ENCODE data around the gene MACF1. TPM values are rescaled to one million over a fixed set of nuclear protein-coding genes. Genes with fewer than 3 reads are reported as not detected.

Gene MACF1
- total RNA-seq, 1 donor from 2014 or later, result 386 TPM

GRCh38 chr1:39363267-39363666 lies 158.8 kb downstream of the MACF1 start:
- Mint-ChIP-seq H3K36me3 (ENCODE audit: low read depth) (peaks cover 33% of the 10 kb centered on the region), H3K9me3 (ENCODE audit: low read depth) (no peaks in the 10 kb centered on the region), H3K4me1 (ENCODE audit: low read depth) (peaks cover 4% of the 10 kb centered on the region), H3K27me3 (ENCODE audit: low read depth) (no peaks in the 10 kb centered on the region), H3K4me3 (ENCODE audit: unreplicated experiment) (no peak overlapping the region), H3K27ac (ENCODE audit: unreplicated experiment) (peak overlapping the region; percentile 57)
- DNase-seq (ENCODE audit: low spot score), result no peak
- TF ChIP-seq CTCF (IDR thresholded peaks at IDR 0.05), result no peak

DNA sequence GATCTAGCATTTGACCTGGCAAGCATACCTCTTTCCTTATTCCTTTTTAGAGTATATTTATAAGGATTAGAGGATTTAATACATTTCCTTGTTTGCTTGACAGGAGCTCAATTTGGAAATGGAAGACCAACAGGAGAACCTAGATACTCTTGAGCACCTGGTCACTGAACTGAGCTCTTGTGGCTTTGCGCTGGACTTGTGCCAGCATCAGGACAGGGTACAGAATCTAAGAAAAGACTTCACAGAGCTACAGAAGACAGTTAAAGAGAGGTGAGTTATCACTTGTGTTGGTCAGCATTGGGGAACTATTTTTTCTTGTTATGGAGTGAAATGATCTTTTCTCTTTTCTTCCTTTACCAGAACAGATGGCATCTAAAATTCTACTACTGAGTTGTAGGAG lies 163.6 kb downstream of the MACF1 start:
- H3K4me3 Mint-ChIP-seq (ENCODE audit: unreplicated experiment), result no peak overlapping the region
- H3K27me3 Mint-ChIP-seq (ENCODE audit: low read depth), result no peaks in the 10 kb centered on the region
- peaks cover 29% of the 10 kb centered on the region for H3K4me1 Mint-ChIP-seq (ENCODE audit: low read depth)
- DNase-seq (ENCODE audit: low spot score), result no peak
- peaks cover 21% of the 10 kb centered on the region for H3K36me3 Mint-ChIP-seq (ENCODE audit: low read depth)
- peak overlapping the region; percentile 49 for H3K27ac Mint-ChIP-seq (ENCODE audit: unreplicated experiment)
- H3K9me3 Mint-ChIP-seq (ENCODE audit: low read depth), result no peaks in the 10 kb centered on the region
- no peak for TF ChIP-seq CTCF (IDR thresholded peaks at IDR 0.05)

GRCh38 chr1:39369565-39369964 lies 165.1 kb downstream of the MACF1 start:
- peaks cover 20% of the 10 kb centered on the region for H3K36me3 Mint-ChIP-seq (ENCODE audit: low read depth)

GRCh38 chr1:39370602-39371001 lies 166.1 kb downstream of the MACF1 start:
- H3K27me3 Mint-ChIP-seq (ENCODE audit: low read depth), result no peaks in the 10 kb centered on the region

More at GRCh38 chr1:39369565-39369964, 165.1 kb downstream of the MACF1 start:
- no peak for DNase-seq (ENCODE audit: low spot score)
- peak overlapping the region; percentile 84 for H3K27ac Mint-ChIP-seq (ENCODE audit: unreplicated experiment)
- no peaks in the 10 kb centered on the region for H3K27me3 Mint-ChIP-seq (ENCODE audit: low read depth)
- H3K4me1 Mint-ChIP-seq (ENCODE audit: low read depth), result peaks cover 29% of the 10 kb centered on the region
- no peak for TF ChIP-seq CTCF (IDR thresholded peaks at IDR 0.05)
- no peaks in the 10 kb centered on the region for H3K9me3 Mint-ChIP-seq (ENCODE audit: low read depth)
- H3K4me3 Mint-ChIP-seq (ENCODE audit: unreplicated experiment), result no peak overlapping the region

GRCh38 chr1:39372105-39372504 lies 167.6 kb downstream of the MACF1 start:
- DNase-seq (ENCODE audit: low spot score), result no peak
- Mint-ChIP-seq H3K27me3 (ENCODE audit: low read depth) (no peaks in the 10 kb centered on the region), H3K36me3 (ENCODE audit: low read depth) (peaks cover 21% of the 10 kb centered on the region), H3K4me3 (ENCODE audit: unreplicated experiment) (no peak overlapping the region), H3K4me1 (ENCODE audit: low read depth) (peaks cover 29% of the 10 kb centered on the region), H3K9me3 (ENCODE audit: low read depth) (no peaks in the 10 kb centered on the region), H3K27ac (ENCODE audit: unreplicated experiment) (no peak overlapping the region)
- TF ChIP-seq CTCF (IDR thresholded peaks at IDR 0.05), result no peak

More at GRCh38 chr1:39370602-39371001, 166.1 kb downstream of the MACF1 start:
- Mint-ChIP-seq H3K4me3 (ENCODE audit: unreplicated experiment) (peak overlapping the region; percentile 12), H3K4me1 (ENCODE audit: low read depth) (peaks cover 29% of the 10 kb centered on the region), H3K9me3 (ENCODE audit: low read depth) (no peaks in the 10 kb centered on the region), H3K36me3 (ENCODE audit: low read depth) (peaks cover 22% of the 10 kb centered on the region), H3K27ac (ENCODE audit: unreplicated experiment) (peak overlapping the region; percentile 84)
- no peak for DNase-seq (ENCODE audit: low spot score)
- peak; percentile 30 for TF ChIP-seq CTCF (IDR thresholded peaks at IDR 0.05)

All from chondrocyte (in vitro differentiated cells).